NCI-H1436 (cell line): ENCODE data around the gene RABGEF1.
A peak's percentile ranks its signal among the peaks of the same experiment; 100 is the strongest.
"Not testable (repeated sequence)": the region's sequence is repeated elsewhere in the genome, so short reads cannot be mapped to it uniquely, and the experiment has no call there.

Experiments used
- DNase-seq: peaks from one replicate; lab custom pipeline; 2025; lab: John Stamatoyannopoulos, UW

The RABGEF1 gene

GRCh38 chr7:66815186-66815875 lies 74.8 kb downstream of the RABGEF1 start:
- DNase-seq: not testable (repeated sequence)

GRCh38 chr7:66815951-66816350 lies 75.4 kb downstream of the RABGEF1 start:
- no peak for DNase-seq

- DNase-seq: not testable (repeated sequence)
These were observed 76.1 kb downstream of the RABGEF1 start for GRCh38 chr7:66816658-66817057.

GRCh38 chr7:66817208-66817795 lies 76.8 kb downstream of the RABGEF1 start:
- not testable (repeated sequence) for DNase-seq

GRCh38 chr7:66817956-66818355 lies 77.4 kb downstream of the RABGEF1 start:
- DNase-seq: not testable (repeated sequence)

GRCh38 chr7:66824041-66824440 lies 83.5 kb downstream of the RABGEF1 start:
- no peak for DNase-seq

GRCh38 chr7:66825538-66825937 lies 85.0 kb downstream of the RABGEF1 start:
- not testable (repeated sequence) for DNase-seq

GRCh38 chr7:66826649-66827048 lies 86.1 kb downstream of the RABGEF1 start:
- DNase-seq: no peak

- DNase-seq: not testable (repeated sequence)
These were observed 90.4 kb downstream of the RABGEF1 start for GRCh38 chr7:66830976-66831375.

- DNase-seq: no peak
These were observed 92.2 kb downstream of the RABGEF1 start for GRCh38 chr7:66832531-66833351.

- DNase-seq: no peak
These were observed 96.5 kb downstream of the RABGEF1 start for GRCh38 chr7:66837007-66837406.

- DNase-seq: no peak
These were observed 97.1 kb downstream of the RABGEF1 start for GRCh38 chr7:66837661-66838060.

- DNase-seq: no peak
These were observed 99.3 kb downstream of the RABGEF1 start for GRCh38 chr7:66839814-66840213.

- no peak for DNase-seq
These were observed 99.8 kb downstream of the RABGEF1 start for GRCh38 chr7:66840316-66840715.

GRCh38 chr7:66841898-66842297 lies 101.4 kb downstream of the RABGEF1 start:
- DNase-seq: no peak

- not testable (repeated sequence) for DNase-seq
These were observed 103.0 kb downstream of the RABGEF1 start for GRCh38 chr7:66843492-66843891.

- DNase-seq: peak; percentile 95
These were observed 104.2 kb downstream of the RABGEF1 start for GRCh38 chr7:66844552-66845378.

- DNase-seq: no peak
These were observed 105.0 kb downstream of the RABGEF1 start for GRCh38 chr7:66845379-66846095.

- DNase-seq: not testable (repeated sequence)
These were observed 105.5 kb downstream of the RABGEF1 start for GRCh38 chr7:66846096-66846445.

GRCh38 chr7:66847523-66847855 lies 107.0 kb downstream of the RABGEF1 start:
- not testable (repeated sequence) for DNase-seq
